ENCODE data around the gene PARP1.
"Not testable (repeated sequence)": the region's sequence is repeated elsewhere in the genome, so short reads cannot be mapped to it uniquely, and the experiment has no call there.

Gene PARP1

GRCh38 chr1:226407497-226408284, at the start of gene PARP1:
Gene PARP1, minus strand, starts transcription at chr1:226408093. Its CDS starts 164 bp downstream, at chr1:226407929.
- DNase-seq: peak; percentile 91

- DNase-seq: peak; percentile 73
Measured at GRCh38 chr1:226457307-226457712, 49.4 kb upstream of the PARP1 start.

- DNase-seq: no peak
Measured at GRCh38 chr1:226455843-226456242, 48.0 kb upstream of the PARP1 start.

- DNase-seq: no peak
Measured at GRCh38 chr1:226454349-226454748, 46.5 kb upstream of the PARP1 start.

GRCh38 chr1:226453015-226453704, 45.3 kb upstream of the PARP1 start:
- DNase-seq: no peak

- DNase-seq: no peak
Measured at GRCh38 chr1:226450688-226451087, 42.8 kb upstream of the PARP1 start.

GRCh38 chr1:226449823-226450222, 41.9 kb upstream of the PARP1 start:
- no peak for DNase-seq

GRCh38 chr1:226447932-226448665, 40.2 kb upstream of the PARP1 start:
- DNase-seq: no peak

GRCh38 chr1:226446094-226446493, 38.2 kb upstream of the PARP1 start:
- DNase-seq: no peak

- peak; percentile 76 for DNase-seq
Measured at GRCh38 chr1:226444901-226445300, 37.0 kb upstream of the PARP1 start.

GRCh38 chr1:226443439-226443838, 35.5 kb upstream of the PARP1 start:
- DNase-seq: peak; percentile 16

GRCh38 chr1:226443033-226443432, 35.1 kb upstream of the PARP1 start:
- DNase-seq: no peak

GRCh38 chr1:226441629-226442028, 33.7 kb upstream of the PARP1 start:
- DNase-seq: no peak

GRCh38 chr1:226440512-226440911, 32.6 kb upstream of the PARP1 start:
- no peak for DNase-seq

GRCh38 chr1:226438007-226438406, 30.1 kb upstream of the PARP1 start:
- no peak for DNase-seq

GRCh38 chr1:226436855-226437491, 29.1 kb upstream of the PARP1 start:
- DNase-seq: no peak

GRCh38 chr1:226436472-226436854, 28.6 kb upstream of the PARP1 start:
- no peak for DNase-seq

GRCh38 chr1:226433341-226433720, 25.4 kb upstream of the PARP1 start:
- DNase-seq: no peak

- no peak for DNase-seq
Measured at GRCh38 chr1:226432586-226433340, 24.9 kb upstream of the PARP1 start.

- DNase-seq: not testable (repeated sequence)
Measured at GRCh38 chr1:226431898-226432297, 24.0 kb upstream of the PARP1 start.

- DNase-seq: no peak
Measured at GRCh38 chr1:226429858-226430715, 22.2 kb upstream of the PARP1 start.

Data from CD4-positive, alpha-beta T cell treated with Interleukin-17A for 4 hours (primary cell).